HEK293T (cell line): ENCODE data around the gene CFAP100.

Experiments used
- FOXM1 ChIP-seq: fragments of 450-650 bp; IDR thresholded peaks from 2 replicates; pipeline ENCODE4 v1.6.1; 2017; ENCODE audit warnings: mild to moderate bottlenecking, borderline replicate concordance
- TARDBP ChIP-seq: fragments of 450-650 bp; IDR thresholded peaks from 2 replicates; pipeline ENCODE4 v1.6.1; 2016

DNA sequence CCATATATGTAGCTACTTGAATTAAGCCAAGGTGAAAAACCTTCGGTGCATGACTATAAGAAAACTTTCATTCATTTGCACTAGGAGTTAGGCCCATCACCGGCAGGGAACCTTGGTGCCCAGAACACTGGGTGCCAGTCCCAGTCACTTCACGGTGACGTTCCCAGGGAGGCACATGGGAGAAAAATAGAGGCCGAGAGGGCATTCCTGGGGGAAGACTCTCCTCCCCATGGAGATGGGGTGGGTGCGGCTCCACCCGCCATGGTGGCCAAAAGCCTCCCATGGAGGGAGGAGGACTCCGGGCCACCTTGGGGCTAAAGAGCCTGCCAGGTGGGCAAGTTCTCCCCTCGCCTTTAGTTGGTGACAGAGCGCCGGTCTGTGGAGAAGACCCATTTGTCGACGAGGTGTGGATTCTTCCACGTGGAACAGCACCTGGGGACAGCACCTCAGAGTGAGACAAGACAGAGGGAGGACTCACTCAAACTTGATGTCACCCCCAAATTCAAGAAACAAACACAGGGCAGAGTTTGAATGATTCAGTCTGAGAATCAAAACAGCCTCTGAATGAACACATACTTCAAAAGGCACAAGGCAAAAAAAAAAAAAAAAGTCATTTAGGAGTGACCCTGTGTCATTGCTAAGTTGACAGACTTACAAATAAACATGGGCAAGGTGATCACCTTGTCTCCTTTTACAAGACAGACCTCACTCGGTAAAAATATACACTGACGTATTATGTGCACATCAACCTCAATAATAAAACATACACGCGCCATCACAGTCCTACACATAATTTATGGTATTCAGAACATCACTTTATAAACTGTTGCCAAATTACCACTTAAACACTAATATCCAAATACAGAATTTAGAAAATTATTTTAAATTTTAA lies 42.4 kb downstream of the CFAP100 start:
- TF ChIP-seq FOXM1 (no peak), TARDBP (no peak)
